DMS79 treated with DMSO at 0.1 percent for 48 hours (cell line): ENCODE results near the gene ECHDC3.

ENCODE experiments used
- DNase-seq: peaks from one replicate; lab custom pipeline; 2025; lab: John Stamatoyannopoulos, UW

The ECHDC3 gene

GRCh38 chr10:11783558-11783865 is 41.3 kb downstream of the ECHDC3 start:
- DNase-seq: no peak

- no peak for DNase-seq
Observed at GRCh38 chr10:11787374-11787773, 45.2 kb downstream of the ECHDC3 start.

GRCh38 chr10:11787846-11788245 is 45.7 kb downstream of the ECHDC3 start:
- DNase-seq: no peak

GRCh38 chr10:11789306-11789705 is 47.1 kb downstream of the ECHDC3 start:
- no peak for DNase-seq

- no peak for DNase-seq
Observed at GRCh38 chr10:11789956-11790355, 47.8 kb downstream of the ECHDC3 start.

GRCh38 chr10:11793762-11794479 is 51.7 kb downstream of the ECHDC3 start:
- no peak for DNase-seq

GRCh38 chr10:11794566-11794965 is 52.4 kb downstream of the ECHDC3 start:
- DNase-seq: no peak

- DNase-seq: no peak
Observed at GRCh38 chr10:11795101-11795920, 53.1 kb downstream of the ECHDC3 start.

GRCh38 chr10:11796474-11796873 is 54.3 kb downstream of the ECHDC3 start:
- no peak for DNase-seq

- no peak for DNase-seq
Observed at GRCh38 chr10:11797281-11797680, 55.1 kb downstream of the ECHDC3 start.

- no peak for DNase-seq
Observed at GRCh38 chr10:11797847-11798633, 55.9 kb downstream of the ECHDC3 start.

- no peak for DNase-seq
Observed at GRCh38 chr10:11798845-11799735, 56.9 kb downstream of the ECHDC3 start.

GRCh38 chr10:11799736-11800080 is 57.5 kb downstream of the ECHDC3 start:
- DNase-seq: no peak

- no peak for DNase-seq
Observed at GRCh38 chr10:11804336-11804735, 62.2 kb downstream of the ECHDC3 start.

GRCh38 chr10:11805792-11806191 is 63.6 kb downstream of the ECHDC3 start:
- no peak for DNase-seq

GRCh38 chr10:11806706-11807105 is 64.5 kb downstream of the ECHDC3 start:
- DNase-seq: no peak

GRCh38 chr10:11808808-11809207 is 66.6 kb downstream of the ECHDC3 start:
- no peak for DNase-seq

GRCh38 chr10:11810313-11810766 is 68.2 kb downstream of the ECHDC3 start:
- no peak for DNase-seq

GRCh38 chr10:11810973-11811372 is 68.8 kb downstream of the ECHDC3 start:
- DNase-seq: no peak

GRCh38 chr10:11813177-11813576 is 71.0 kb downstream of the ECHDC3 start:
- DNase-seq: no peak
